Pancreas (tissue), 8 donors: ENCODE data around the gene ADGRV1. TPM values are rescaled to one million over a fixed set of nuclear protein-coding genes. Genes with fewer than 3 reads are reported as not detected.

ENCODE experiments used
- polyA plus RNA-seq, 2 donors: library from polyadenylated mRNA; stranded (reverse); fragments of 200-250 nt; gene quantifications; one replicate each; pipeline ENCODE4 v1.2.3, GENCODE V29; 2013
- total RNA-seq, 6 donors: library from RNA; stranded (reverse); fragmentation: NEBNext Ultra II Directional in 4 of 6; extraction: Animal tissue kit (Norgen Biotek cat#: 25700) in 4 of 6; gene quantifications; one replicate each; pipeline versions ENCODE4 v1.2.1 to v1.2.4, GENCODE V29; 2021 to 2023
- donor health status: healthy with polysubstance abuse.
- donor health status: DM: no; HTN: no; CAD: no; lungs with moderate emphysema.
- donor health status: DM: no; HTN: no; CAD: no.
- donor health status: Bipolar disorder and iron deficiency.
- donor health status: DM: yes; HTN: yes; CAD: no.
- donor health status: DM: no; HTN: no; CAD: no.
- donor health status: DM: no; HTN: no; CAD: no.
- donor health status: DM: yes; HTN: yes; CAD: no.

The ADGRV1 gene
- total and polyA plus RNA-seq, 8 donors, result 3.9 to 6.9 (median 5.4) TPM

Other genes starting within 250 kb of the ADGRV1 start
- 10 to 100 TPM in 1 of 6 donors, 1 to 10 TPM in 5; 3.3 to 10.0 (median 5.0) TPM for gene CETN3, start 149.0 kb upstream of the ADGRV1 start, total RNA-seq
- 1 to 10 TPM; 5.6 to 9.7 TPM for gene CETN3, start 149.0 kb upstream of the ADGRV1 start, polyA plus RNA-seq
- 1 to 10 TPM; 2.2 to 3.5 (median 3.1) TPM for gene MBLAC2, start 84.0 kb upstream of the ADGRV1 start, total RNA-seq
- gene MBLAC2, start 84.0 kb upstream of the ADGRV1 start, polyA plus RNA-seq, result 1 to 10 TPM; 1.5 to 2.6 TPM
- 1 to 10 TPM in 3 of 6 donors, under 1 TPM in 3; 0.60 to 1.3 (median 0.97) TPM for gene POLR3G, start 83.9 kb upstream of the ADGRV1 start, total RNA-seq
- gene POLR3G, start 83.9 kb upstream of the ADGRV1 start, polyA plus RNA-seq, result under 1 TPM; 0.53 to 0.96 TPM
- 10 to 100 TPM in 1 of 6 donors, 1 to 10 TPM in 5; 6.0 to 11.7 (median 7.8) TPM for gene LYSMD3, start 29.2 kb upstream of the ADGRV1 start, total RNA-seq
- gene LYSMD3, start 29.2 kb upstream of the ADGRV1 start, polyA plus RNA-seq, result 1 to 10 TPM; 2.5 to 6.5 TPM